Mucosa of gallbladder (tissue), 1 donor: ENCODE data around the gene ARHGAP10. TPM values are rescaled to one million over a fixed set of nuclear protein-coding genes. Genes with fewer than 3 reads are reported as not detected.

ENCODE experiments used
- DNase-seq: peaks from one replicate; pipeline ENCODE4 v3.0.0-alpha.2; 2020; ENCODE audit warnings: low spot score
- total RNA-seq: library from RNA; stranded (reverse); gene quantifications from one replicate; pipeline ENCODE4 v1.2.1, GENCODE V29; 2021
- donor health status: DM: no; HTN: no; CAD: no.

ARHGAP10 gene
- total RNA-seq, 1 donor from 2014 or later: 52.2 TPM

DNA sequence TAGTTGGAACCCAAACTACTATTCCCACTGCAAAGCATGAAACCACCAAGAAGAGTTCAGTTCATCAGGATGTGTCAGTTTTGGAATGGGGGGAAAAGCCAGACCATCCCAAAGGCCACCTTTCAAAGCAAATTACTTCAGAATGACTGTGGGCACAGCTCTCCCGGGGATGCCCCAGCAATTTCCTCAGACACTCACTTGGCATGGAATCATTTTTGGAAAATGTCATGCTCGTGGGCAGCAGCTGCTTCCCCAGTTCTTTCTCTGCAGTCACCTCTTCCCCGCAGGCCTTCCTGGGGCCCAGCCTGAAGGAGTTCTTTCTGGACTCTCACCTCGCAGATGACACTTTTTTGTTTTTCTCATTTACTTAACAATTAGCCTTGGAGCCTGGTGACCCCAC lies 360.0 kb downstream of the ARHGAP10 start:
- no peak for DNase-seq

DNA sequence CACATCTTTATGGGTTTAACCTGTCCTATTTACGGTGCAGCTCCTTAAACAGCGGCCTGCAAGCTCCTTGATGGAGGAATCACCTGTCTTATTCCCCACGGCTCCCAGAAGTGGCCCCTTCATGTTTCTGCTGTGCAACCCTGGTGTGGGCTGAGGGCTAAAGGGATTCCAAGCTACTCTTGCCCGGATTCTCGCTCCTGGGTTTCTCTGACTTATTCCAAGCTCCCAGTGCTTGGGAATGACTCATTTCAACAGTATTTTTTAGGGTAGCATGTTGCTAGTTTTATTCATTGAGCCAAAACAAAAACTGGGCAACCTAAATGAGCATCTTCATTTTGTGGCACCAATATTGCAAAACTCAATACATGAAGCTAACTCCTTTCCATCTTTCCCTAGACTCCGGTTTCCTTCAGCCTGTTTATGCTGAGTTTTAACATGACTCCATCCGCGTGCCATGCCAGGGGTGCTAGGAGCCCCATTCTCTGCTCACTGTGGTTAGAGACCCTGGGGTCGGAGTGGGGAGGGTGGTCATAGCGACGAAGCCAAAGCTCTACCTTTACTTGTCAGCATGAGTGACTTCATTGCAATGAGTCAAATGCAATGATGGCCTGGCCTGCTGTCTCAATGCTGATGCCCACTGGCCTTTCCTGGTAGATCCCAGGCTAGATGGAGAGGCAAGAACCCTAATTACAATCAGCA lies 360.6 kb downstream of the ARHGAP10 start:
- no peak for DNase-seq

DNA sequence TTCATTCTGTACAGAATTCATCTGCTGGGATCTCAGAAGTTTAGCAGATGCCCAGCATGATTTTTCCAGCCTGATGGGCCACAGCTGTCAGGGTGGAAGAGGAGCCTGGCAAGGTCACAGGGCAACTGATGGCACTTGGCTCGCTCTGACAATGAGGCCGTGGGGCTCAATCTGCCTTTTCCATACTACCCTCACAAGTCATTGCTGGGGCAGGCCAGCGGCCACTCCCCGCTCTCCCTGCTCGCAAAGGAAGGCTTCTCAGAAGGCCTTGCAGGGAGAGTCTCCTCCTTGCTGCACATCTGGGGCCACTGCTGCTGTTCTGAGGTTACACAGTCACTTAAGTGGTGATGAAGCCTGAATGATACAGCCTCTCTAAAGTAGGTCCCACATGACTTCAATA lies 361.2 kb downstream of the ARHGAP10 start:
- no peak for DNase-seq

DNA sequence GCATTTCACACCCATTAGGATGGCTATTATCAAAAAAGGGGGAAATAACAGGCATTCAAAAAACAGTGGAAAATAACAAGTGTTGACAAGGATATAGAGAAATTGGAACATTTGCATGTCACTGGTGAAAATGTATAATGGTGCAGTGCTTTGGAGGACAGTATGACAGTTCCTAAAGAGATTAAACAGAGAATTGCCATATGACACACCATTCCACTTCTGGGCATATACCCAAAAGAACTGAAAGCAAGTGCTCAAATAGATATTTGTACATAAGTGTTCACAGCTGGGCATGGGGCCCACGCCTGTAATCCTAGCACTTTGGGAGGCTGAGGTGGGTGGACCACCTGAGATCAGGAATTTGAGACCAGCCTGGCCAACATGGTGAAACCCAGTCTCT lies 362.3 kb downstream of the ARHGAP10 start:
- DNase-seq: no peak

DNA sequence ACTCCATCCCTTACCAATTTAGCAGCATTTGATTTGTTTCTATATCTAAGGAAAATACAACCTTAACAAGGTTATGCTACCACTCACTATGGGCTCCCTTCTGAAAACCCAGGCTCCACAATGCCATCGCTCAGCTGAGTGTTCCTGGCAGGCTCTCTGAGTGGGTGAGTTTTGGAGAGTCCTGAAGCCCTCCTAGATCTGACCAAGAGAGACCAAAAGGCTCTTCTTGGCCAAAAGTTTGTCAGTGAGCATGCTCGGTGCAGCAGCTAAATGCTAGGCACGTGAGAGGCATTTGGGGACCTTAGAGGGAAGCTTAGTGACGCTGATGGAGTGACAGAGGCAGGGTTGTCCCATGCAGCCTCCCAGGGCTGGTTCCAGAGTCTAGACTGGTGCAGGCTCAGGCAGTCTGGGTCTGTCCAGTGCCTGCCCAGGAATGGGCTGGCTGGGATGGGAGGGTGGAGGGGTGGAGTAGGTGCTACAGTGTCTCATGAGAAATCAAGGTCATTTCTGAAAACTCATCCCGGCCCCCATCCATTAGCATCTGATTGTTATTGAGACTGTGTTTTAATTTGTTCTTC lies 363.5 kb downstream of the ARHGAP10 start:
- DNase-seq: no peak

DNA sequence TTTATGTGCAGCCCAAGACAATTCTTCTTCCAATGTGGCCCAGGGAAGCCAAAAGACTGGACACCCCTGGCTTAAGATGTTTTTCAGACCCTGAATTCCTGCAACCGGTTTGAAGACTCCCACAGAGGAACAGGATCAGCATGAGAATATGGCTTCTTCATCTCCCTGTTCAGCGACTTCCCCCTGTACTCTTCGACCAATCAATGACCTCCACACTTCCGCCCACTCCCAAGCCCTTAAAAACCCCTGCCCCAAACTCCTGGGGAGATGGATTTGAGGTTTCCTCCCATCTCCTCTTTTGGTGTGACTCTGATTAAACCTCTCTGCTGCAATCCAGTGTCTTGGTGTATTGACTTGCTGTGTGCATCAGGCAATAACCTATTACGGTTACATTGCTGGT lies 365.9 kb downstream of the ARHGAP10 start:
- no peak for DNase-seq

DNA sequence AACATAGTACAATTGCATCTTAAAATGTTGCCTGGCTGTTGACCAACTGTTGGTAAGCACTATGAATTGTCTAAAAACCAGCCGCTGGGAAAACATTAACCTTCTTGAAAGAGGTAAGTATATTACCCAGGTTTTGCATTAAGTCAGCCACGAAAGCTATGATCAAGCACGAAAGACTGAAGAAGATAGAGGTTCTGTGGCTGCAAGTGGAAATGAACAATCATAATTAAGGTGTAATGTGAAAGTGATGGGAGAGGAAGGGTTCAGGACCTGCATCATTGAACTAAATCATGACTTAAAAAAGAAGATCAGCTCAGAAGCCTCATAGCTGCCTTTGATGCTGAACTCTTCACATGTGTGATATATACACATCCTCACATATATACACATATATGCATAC lies 369.3 kb downstream of the ARHGAP10 start:
- DNase-seq: no peak

DNA sequence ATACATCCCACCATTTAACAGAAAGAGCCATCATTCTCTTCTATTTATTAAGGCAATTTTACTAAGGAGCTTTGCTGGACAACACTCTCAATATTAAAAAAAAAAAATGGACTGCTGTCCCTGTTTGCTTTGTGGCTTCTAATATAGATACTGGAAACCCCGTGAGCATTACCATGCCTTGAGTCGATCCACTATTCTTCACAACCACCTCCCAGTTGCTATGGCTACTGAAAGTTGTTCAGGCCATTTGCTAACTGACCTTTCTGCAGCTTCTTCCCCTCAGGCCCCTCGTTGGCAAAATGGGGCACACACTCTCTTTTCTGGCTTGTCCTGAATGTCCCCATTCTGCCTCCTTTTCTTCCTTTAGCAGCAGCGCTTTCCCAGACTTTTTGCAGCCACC lies 369.9 kb downstream of the ARHGAP10 start:
- no peak for DNase-seq

DNA sequence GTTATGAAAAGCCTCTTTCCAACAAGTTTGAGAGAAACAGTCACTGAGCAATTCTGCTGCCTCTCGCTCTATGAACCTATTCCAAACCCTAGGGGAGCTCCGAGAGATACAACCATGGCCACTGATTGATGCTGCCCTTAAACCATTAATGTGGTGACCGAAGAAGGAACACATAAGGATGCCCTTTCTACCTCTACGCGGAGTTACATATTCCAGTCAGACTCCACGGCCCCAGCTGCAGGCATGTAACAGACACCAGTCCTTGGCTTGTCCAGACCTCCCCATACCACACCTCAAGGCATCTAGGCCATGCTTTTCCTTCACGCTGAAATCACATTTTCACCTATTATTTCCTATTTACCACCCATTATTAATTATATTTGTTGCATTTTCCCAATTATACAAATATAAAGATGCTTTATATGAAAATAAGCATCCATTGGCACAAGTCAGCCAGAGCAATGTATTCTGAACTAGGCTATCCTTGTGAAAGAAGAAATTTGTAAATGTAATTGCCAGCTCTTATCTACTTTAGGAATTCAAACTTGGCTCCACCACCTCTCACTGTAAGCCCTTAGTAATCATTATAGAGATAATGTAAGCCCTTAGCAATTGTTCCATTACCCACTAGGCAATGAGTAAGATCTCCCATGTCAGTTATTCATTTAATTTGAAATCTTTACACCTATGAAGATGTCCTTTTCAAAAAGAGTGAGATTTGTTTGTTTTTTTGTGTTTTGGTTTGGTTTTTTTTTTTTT lies 371.9 kb downstream of the ARHGAP10 start:
- DNase-seq: no peak

DNA sequence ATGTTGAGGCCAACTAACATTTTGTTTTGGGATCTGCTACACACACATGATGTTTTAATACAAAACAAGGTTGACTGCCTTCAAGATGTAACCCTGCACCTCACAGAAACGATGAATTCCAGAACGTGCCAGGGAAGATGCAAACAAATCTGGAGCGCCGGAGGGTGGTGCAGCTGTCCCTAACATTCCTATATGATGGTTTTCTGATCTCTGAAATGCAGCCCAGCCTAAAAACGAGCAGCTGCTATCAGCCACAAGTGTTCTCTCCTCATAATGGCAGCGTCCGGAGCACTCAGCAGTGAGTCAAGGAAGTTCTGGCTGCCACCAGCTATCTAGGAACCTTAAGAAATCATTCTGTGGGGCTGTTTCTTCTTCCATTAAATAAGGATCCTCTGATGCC lies 376.9 kb downstream of the ARHGAP10 start:
- no peak for DNase-seq

DNA sequence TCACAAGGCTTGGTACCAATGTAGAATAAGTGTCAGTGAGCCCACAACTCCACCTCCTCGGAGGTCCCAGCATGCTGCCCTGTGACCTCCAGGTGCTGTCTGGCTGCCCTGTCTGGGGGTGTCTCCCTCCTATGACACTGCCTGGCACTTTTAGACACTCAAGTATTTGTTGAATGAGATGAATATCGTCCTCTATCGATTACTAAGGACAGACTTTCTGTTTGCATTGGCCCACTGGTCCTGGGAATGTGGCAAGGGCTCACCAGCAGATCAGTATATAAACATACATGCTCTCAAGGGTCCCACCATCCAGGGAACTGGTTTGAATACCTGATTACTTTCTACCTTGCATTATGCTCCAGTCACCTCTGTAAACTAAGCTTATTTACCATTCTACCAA lies 377.3 kb downstream of the ARHGAP10 start:
- DNase-seq: no peak

DNA sequence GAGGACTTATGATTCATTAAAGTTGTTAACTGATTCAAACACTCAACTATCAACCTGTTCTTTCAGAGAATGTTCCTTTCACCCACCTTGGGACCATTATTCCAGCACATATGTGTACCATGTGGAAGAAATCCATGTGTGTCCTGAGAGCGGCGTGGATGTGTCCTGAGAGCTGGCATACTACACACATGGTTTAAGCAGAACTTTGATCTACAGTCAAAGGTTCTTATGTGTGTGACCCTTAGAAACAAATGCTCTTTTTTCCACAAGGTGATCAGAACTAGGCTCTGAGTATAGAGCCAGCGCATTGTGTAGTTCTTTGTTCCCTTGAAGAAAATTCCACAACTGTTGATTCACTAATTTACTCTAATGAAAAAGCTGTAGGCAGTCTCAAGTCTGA lies 378.3 kb downstream of the ARHGAP10 start:
- DNase-seq: no peak

DNA sequence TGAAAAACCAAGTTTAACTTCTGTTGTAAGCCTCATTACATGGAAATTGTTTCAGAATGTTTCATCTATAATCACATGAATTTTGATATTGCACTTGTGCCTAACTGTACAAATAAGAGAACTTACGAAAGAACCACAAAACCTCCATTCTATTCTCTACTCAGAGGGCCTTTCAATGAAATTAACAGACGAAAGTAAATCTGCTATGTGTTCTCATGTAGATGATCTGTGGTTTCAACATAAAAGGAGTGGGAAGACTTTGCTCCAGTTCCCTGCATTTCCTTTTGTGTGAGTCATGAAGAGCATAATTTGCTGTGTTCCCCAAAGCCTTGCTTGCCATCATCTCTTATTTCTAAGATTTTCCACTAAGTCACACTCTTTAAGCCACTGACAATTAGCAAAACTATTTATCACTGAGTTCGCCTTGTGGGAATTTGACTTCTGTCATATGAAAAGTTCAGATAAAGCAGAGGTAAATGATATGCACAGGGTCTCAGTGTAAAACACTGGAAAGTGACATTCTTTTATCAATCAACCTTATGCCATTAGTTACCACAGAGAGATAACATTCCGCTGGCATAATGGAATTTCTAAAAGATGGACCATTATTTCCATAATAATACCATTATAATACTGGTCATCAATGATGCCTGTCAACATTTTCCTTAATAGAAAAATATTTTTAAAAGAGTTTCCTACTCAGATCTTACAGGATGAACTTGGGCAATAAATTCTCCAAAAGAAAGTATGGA lies 380.5 kb downstream of the ARHGAP10 start:
- no peak for DNase-seq

DNA sequence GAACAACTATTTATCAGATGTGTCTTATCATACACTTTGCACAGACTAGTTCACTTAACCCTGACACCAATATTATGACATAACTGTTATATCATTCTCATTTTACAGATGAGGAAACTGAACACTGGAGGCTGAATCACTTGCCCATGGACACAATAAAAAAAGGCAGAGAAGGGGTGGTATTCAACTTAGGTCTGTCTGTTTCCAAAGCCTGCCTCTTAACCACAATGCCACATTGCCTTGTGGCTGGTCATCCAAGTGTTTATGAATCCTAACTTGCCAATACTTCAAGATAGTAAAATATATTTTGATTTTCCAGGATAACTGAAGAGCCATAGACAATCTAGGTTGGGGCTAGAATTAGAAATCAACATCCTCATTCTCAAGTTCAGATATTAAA lies 382.5 kb downstream of the ARHGAP10 start:
- DNase-seq: no peak

DNA sequence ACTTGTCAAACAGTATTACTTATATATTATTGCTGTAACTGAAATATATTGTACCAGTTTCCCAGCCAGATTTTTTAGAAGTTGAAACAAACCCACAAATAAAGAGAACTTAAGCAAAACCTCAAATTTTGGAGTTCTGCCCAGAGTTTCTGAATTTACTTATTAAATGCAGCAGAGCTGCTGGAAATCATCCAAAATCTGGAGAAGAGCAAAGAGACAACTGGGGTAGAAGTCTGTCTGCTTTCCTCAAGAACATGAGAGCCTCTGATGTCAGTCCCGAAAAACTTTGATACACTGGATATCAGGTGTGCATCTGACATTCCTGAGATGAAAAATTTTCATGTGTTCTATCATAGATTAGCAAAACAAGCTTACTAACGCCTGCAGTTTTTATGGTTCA lies 384.4 kb downstream of the ARHGAP10 start:
- DNase-seq: no peak

DNA sequence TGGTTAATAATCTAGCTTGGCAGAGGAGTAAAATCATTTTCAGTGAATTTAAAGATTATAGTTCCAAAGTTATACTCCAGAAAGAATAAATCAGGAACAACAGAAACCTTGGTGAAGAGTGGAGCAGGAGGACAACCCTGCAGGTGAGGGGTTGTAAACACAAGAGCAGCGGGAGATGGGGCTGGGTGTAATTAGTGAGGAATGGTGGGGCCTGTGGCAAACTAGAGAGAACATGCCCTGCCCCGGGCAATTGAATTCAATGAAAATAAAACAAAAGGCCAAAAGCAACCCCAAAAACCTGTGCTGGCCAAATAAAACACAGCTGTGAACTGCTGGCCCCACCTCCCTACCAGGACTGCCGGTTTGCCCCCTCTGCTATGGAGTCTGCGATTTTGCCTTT lies 385.1 kb downstream of the ARHGAP10 start:
- no peak for DNase-seq

DNA sequence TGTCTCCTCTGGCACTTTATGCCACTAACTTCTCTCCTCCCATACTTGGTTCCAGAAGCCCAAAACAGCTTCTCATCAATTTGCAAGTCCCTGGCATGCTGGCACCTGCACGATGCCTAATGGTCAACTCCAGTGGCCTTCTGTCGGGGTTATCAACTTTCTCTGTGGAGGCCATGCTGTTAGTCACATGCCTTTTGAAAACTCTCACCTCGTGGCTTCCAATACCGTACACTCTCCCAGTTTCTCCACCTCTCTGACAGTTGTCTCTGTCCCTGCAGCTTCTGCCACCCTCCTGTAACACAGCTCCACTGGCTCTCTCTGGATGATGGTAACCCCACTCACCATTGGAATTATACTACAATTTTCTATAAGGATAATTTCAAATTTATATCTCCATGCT lies 386.3 kb downstream of the ARHGAP10 start:
- no peak for DNase-seq

DNA sequence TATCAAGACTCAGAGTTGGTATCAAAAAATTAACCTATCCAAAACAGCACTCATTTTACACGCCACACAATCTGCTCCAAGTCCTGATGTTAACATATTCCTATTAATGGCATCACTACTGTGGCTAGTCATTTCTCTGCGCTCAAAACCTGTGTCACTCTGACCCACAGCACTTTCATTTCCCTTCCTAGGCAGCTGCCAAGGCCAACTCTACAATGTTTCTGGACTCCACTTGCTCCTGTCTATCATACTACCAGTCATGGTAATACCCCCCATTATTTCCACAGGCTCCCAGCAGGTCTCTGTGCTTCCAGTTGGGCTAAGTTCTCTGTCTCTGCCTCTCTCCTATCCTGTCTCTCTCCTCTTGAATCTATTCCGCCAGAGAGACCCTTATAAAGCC lies 386.7 kb downstream of the ARHGAP10 start:
- DNase-seq: no peak

DNA sequence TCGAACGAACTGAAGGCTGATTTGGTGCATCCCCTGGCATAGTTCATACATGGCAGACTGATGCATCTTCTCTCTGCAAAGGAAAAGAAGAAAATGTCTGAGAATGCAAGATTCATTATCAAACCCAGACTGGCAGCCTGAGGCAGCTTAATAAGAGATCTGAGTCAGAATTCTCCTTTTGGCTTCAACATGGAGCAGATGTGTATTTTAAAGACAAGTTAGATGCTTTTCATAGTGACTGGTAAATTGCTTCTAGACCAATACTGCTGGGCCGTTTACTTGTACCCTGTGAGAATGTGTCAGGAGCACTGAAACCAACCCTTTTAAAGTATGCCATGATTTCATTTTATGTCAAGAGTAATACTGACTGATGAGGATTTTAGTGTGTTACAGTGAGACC lies 388.3 kb downstream of the ARHGAP10 start:
- DNase-seq: no peak
